GM23248 (cell line): ENCODE measurements around the gene TEX264. TPM values are rescaled to one million over a fixed set of nuclear protein-coding genes. Genes with fewer than 3 reads are reported as not detected.

Experiments
- DNase-seq: peaks from one replicate; pipeline ENCODE4 v3.0.0-alpha.2; 2015
- H2AFZ ChIP-seq: fragments of 200-600 bp; sonication (generic); 2 replicates; pipeline ENCODE4 v1.6.1; 2016; ENCODE audit warnings: antibody characterized with exemption
- H3F3A ChIP-seq: fragments of 200-600 bp; sonication (generic); 2 replicates; pipeline ENCODE4 v1.6.1; 2016; ENCODE audit warnings: mild to moderate bottlenecking, antibody characterized with exemption, mixed run types; ENCODE audit not compliant: insufficient read depth
- H3K27ac ChIP-seq: fragments of 200-600 bp; sonication (generic); 2 replicates; pipeline ENCODE4 v1.5.1; 2016; ENCODE audit warnings: mild to moderate bottlenecking
- H3K27me3 ChIP-seq: fragments of 200-600 bp; sonication (generic); replicated peaks from 2 replicates; pipeline ENCODE4 v1.6.1; 2016; ENCODE audit warnings: mild to moderate bottlenecking; ENCODE audit not compliant: insufficient read depth
- H3K36me3 ChIP-seq: fragments of 200-600 bp; sonication (generic); 2 replicates; pipeline ENCODE4 v1.6.1; 2016; ENCODE audit warnings: low read depth, mild to moderate bottlenecking
- H3K4me1 ChIP-seq: fragments of 200-600 bp; sonication (generic); 2 replicates; pipeline ENCODE4 v1.6.1; 2016; ENCODE audit warnings: mild to moderate bottlenecking; ENCODE audit not compliant: insufficient read depth
- H3K4me2 ChIP-seq: fragments of 200-600 bp; sonication (generic); one replicate; pipeline ENCODE4 v1.6.1; 2016; ENCODE audit warnings: mild to moderate bottlenecking; ENCODE audit not compliant: unreplicated experiment
- H3K4me3 ChIP-seq: fragments of 200-600 bp; sonication (generic); 2 replicates; pipeline ENCODE4 v1.5.1; 2016; ENCODE audit warnings: mild to moderate bottlenecking
- H3K79me2 ChIP-seq: fragments of 200-600 bp; sonication (generic); 2 replicates; pipeline ENCODE4 v1.6.1; 2016; ENCODE audit warnings: mild to moderate bottlenecking; ENCODE audit not compliant: insufficient read depth
- H3K9ac ChIP-seq: fragments of 200-600 bp; sonication (generic); 2 replicates; pipeline ENCODE4 v1.6.1; 2016; ENCODE audit warnings: mild to moderate bottlenecking
- H3K9me2 ChIP-seq: fragments of 200-600 bp; sonication (generic); 2 replicates; pipeline ENCODE4 v1.6.1; 2016; ENCODE audit warnings: mixed run types, mild to moderate bottlenecking, moderate library complexity; ENCODE audit not compliant: insufficient read depth
- H3K9me3 ChIP-seq: fragments of 200-600 bp; sonication (generic); one replicate; pipeline ENCODE4 v1.6.1; 2017; ENCODE audit warnings: low read depth
- H4K20me1 ChIP-seq: fragments of 200-600 bp; sonication (generic); 2 replicates; pipeline ENCODE4 v1.6.0; 2016; ENCODE audit not compliant: insufficient read depth
- EZH2 ChIP-seq: fragments of 200-600 bp; sonication (generic); IDR thresholded peaks from 2 replicates; pipeline ENCODE4 v1.6.1; 2018; ENCODE audit warnings: antibody characterized with exemption, mild to moderate bottlenecking; ENCODE audit not compliant: insufficient read depth, poor library complexity, severe bottlenecking
- EZH2phosphoT487 ChIP-seq: fragments of 200-600 bp; sonication (generic); IDR thresholded peaks from 2 replicates; pipeline ENCODE4 v1.6.1; 2018; ENCODE audit warnings: antibody characterized with exemption, moderate library complexity, mild to moderate bottlenecking, low read depth; ENCODE audit not compliant: insufficient read depth
- WGBS, 2 experiments: methylation state at CpG; one replicate each; pipeline ENCODE4 v1.1.6; 2015 to 2017; ENCODE audit warnings: low lambda C conversion rate in 2 of 2, low coverage in 1 of 2; ENCODE audit errors: missing lambda C conversion rate in 2 of 2; 5-methylcytosine and 5-hydroxymethylcytosine counted together
- in situ Hi-C: fragments of 300-500 bp; cut with MboI; formaldehyde crosslinking; loops from 2 replicates; pipeline ENCODE4 v1.15.0; 2020
- polyA plus RNA-seq: library from polyadenylated mRNA; unstranded; fragments of >200 nt; fragmentation: Nextera tagmentation; extraction: Ambion mirVana; gene quantifications from 2 replicates; pipeline ENCODE4 v1.2.1, GENCODE V29; 2016
- total RNA-seq: library from RNA; depleted of rRNA; stranded (reverse); fragments of >200 nt; shearing (Covaris generic); gene quantifications from 2 replicates; pipeline ENCODE4 v1.2.3, GENCODE V29; 2014

Gene TEX264
- total and polyA plus RNA-seq, 2 experiments from 2014 or later = 66.7 to 89.8 TPM

DNA sequence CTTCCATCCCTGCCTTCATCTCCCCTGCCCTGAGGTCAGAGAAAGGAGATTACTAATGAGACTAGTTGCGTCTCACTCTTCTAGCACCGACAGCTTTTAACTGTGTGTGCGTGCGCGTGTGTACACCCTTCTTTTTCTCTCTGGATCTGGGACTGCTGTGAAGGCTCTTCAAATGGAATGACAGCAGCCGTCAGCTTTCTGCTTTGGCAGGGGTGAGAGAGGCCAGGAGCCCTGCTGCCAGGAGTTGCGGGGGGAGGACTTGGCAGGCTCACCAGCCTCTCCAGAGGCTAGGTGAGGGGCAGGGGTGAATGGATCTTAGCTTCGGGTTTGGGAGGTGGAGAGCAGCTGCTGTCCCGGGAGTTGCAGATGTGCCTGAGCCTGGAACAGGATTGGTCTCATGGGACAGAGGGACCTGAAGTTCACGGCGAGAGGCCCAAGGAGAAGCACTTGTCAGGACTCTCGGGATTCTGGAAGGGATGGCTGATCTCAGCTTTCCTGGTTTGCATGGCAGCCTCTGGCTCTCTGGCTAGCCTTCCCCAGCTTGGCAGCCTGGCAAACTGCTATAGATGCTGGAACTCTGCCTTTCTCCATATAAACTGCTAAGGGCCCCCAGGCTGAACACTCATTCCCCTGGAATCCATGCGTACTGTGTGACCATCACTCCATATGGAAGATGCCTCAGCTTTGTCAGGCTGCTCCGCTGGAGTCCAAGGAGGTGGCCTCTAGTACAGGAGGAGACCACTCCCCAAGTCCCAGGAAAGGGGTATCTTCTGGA is 16.6 kb downstream of the TEX264 start:
- Histone ChIP-seq H3K9me2 (no peaks in the 10 kb centered on the region), H2AFZ (no peak overlapping the region), H3K27me3 (no peaks in the 10 kb centered on the region), H3K79me2 (peaks cover 14% of the 10 kb centered on the region), H3K4me3 (no peak overlapping the region), H4K20me1 (no peaks in the 10 kb centered on the region), H3K4me1 (peaks cover 12% of the 10 kb centered on the region; the same call in 1 of the 2 replicates), H3K9me3 (no peaks in the 10 kb centered on the region), H3K4me2 (no peak overlapping the region), H3K36me3 (no peaks in the 10 kb centered on the region), H3F3A (no peaks in the 10 kb centered on the region), H3K9ac (no peak overlapping the region), H3K27ac (no peak overlapping the region)
- no peak for TF ChIP-seq EZH2
- TF ChIP-seq EZH2phosphoT487 = no peak
- 86 to 91% methylated on average over 14 of the region's 14 CpGs for WGBS, 2 experiments
- in situ Hi-C loops = no loop called here
- peak; percentile 39 for DNase-seq

DNA sequence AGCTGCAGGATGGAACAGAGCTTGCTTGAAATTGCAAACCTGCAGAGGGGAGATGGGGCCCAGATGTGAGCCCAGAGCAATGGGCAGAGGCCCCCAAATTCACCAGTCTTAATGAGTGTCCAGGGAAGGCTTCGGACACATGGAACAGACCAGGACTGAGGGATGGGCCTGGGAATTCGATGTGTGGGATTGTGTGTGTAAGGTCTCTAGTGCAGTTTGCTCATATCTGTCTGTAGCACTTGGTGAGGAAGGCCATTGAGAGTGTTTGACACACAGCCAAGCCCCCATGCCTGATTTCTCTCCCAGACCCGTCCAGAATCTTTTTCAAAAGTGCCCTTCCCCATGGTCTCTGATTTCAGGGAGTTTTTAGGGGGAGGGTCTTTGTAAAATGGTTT is 17.2 kb downstream of the TEX264 start:
- Histone ChIP-seq H3K4me3 (no peak overlapping the region), H3K4me1 (peaks cover 12% of the 10 kb centered on the region; the same call in 1 of the 2 replicates), H3F3A (no peaks in the 10 kb centered on the region), H4K20me1 (no peaks in the 10 kb centered on the region), H3K36me3 (no peaks in the 10 kb centered on the region), H3K27ac (no peak overlapping the region), H2AFZ (no peak overlapping the region), H3K9me2 (no peaks in the 10 kb centered on the region), H3K9ac (no peak overlapping the region), H3K4me2 (no peak overlapping the region), H3K79me2 (peaks cover 8% of the 10 kb centered on the region; the same call in 1 of the 2 replicates), H3K27me3 (no peaks in the 10 kb centered on the region), H3K9me3 (no peaks in the 10 kb centered on the region)
- 98% methylated on average over 3 of the region's 3 CpGs for WGBS, 2 experiments
- in situ Hi-C loops = no loop called here
- DNase-seq = no peak
- TF ChIP-seq EZH2 (no peak), EZH2phosphoT487 (no peak)

GRCh38 chr3:51691021-51691420 is 20.0 kb downstream of the TEX264 start:
- Histone ChIP-seq H4K20me1 (no peaks in the 10 kb centered on the region), H3K9me2 (no peaks in the 10 kb centered on the region), H3K4me2 (no peak overlapping the region), H3K4me3 (no peak overlapping the region), H2AFZ (no peak overlapping the region), H3K36me3 (no peaks in the 10 kb centered on the region), H3F3A (no peaks in the 10 kb centered on the region), H3K9ac (no peak overlapping the region), H3K9me3 (no peaks in the 10 kb centered on the region), H3K27me3 (no peaks in the 10 kb centered on the region), H3K27ac (no peak overlapping the region), H3K4me1 (peaks cover 12% of the 10 kb centered on the region; the same call in 1 of the 2 replicates), H3K79me2 (no peaks in the 10 kb centered on the region)
- no peak for TF ChIP-seq EZH2
- no peak for TF ChIP-seq EZH2phosphoT487
- in situ Hi-C loops = no loop called here
- DNase-seq = no peak
- whole genome bisulfite sequencing, 2 experiments = 56 to 65% methylated on average over 5 of the region's 5 CpGs

- no peaks in the 10 kb centered on the region for H3K27me3 ChIP-seq
- peaks cover 3% of the 10 kb centered on the region; the same call in 1 of the 2 replicates for H3K4me1 ChIP-seq
- no peaks in the 10 kb centered on the region for H4K20me1 ChIP-seq
- no peaks in the 10 kb centered on the region for H3F3A ChIP-seq
- DNase-seq = no peak
- no peak overlapping the region for H3K4me3 ChIP-seq
- H3K36me3 ChIP-seq = no peaks in the 10 kb centered on the region
- in situ Hi-C loops = no loop called here
- 79 to 83% methylated on average over 3 of the region's 3 CpGs for WGBS, 2 experiments
- H3K9ac ChIP-seq = no peak overlapping the region
- TF ChIP-seq EZH2 (no peak), EZH2phosphoT487 (no peak)
- H3K9me3 ChIP-seq = no peaks in the 10 kb centered on the region
- no peaks in the 10 kb centered on the region for H3K79me2 ChIP-seq
- H3K4me2 ChIP-seq = no peak overlapping the region
- no peak overlapping the region for H3K27ac ChIP-seq
- no peak overlapping the region for H2AFZ ChIP-seq
- no peaks in the 10 kb centered on the region for H3K9me2 ChIP-seq
Observed at GRCh38 chr3:51691949-51692348, 20.9 kb downstream of the TEX264 start.
